Gastroesophageal sphincter (tissue), 3 donors: ENCODE measurements around the gene DYRK1A.

Experiments used
- POLR2A ChIP-seq, 2 donors: fragments of 450-650 bp; IDR thresholded peaks; one replicate each; pipeline ENCODE4 v1.6.1; 2017; ENCODE audit warnings: antibody characterized with exemption in 2 of 2, mild to moderate bottlenecking in 2 of 2, moderate library complexity in 1 of 2
- POLR2AphosphoS5 ChIP-seq: sonication (generic); formaldehyde crosslinking; IDR thresholded peaks from one replicate; pipeline ENCODE4 v1.6.1; 2017; ENCODE audit warnings: antibody characterized with exemption
- TF ChIP-seq, protein P1 (sequence below), 4 experiments: fragments of 200-600 bp in 2 of 4; fragments of 450-650 bp in 2 of 4; sonication (generic) in 1 of 4; IDR thresholded peaks; one replicate each; pipeline ENCODE4 v1.5.1; 2017 to 2019; ENCODE audit warnings: antibody characterized with exemption in 4 of 4, mild to moderate bottlenecking in 2 of 4, moderate library complexity in 2 of 4

DNA sequence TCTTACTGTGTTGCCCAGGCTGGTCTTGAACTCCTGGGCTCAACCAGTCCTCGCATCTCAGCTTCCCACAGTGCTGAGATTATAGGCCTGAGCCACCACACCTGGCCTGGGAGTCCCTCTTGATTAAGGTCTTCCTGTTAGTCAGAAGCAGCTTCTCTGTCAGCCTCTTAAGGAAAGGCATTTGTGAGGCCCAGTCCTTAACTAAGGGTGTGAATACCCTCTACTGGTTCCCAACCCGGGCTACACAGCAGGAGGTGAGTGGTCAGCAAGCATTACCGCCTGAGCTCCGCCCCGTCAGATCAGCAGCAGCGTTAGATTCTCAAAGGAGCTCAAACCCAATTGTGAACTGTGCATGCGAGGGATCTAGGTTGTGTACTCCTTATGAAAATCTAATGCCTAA is 117.2 kb downstream of the DYRK1A start:
- TF ChIP-seq, protein P1, sequence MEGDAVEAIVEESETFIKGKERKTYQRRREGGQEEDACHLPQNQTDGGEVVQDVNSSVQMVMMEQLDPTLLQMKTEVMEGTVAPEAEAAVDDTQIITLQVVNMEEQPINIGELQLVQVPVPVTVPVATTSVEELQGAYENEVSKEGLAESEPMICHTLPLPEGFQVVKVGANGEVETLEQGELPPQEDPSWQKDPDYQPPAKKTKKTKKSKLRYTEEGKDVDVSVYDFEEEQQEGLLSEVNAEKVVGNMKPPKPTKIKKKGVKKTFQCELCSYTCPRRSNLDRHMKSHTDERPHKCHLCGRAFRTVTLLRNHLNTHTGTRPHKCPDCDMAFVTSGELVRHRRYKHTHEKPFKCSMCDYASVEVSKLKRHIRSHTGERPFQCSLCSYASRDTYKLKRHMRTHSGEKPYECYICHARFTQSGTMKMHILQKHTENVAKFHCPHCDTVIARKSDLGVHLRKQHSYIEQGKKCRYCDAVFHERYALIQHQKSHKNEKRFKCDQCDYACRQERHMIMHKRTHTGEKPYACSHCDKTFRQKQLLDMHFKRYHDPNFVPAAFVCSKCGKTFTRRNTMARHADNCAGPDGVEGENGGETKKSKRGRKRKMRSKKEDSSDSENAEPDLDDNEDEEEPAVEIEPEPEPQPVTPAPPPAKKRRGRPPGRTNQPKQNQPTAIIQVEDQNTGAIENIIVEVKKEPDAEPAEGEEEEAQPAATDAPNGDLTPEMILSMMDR (IDR thresholded peaks at IDR 0.05) = no peak
- no peak for TF ChIP-seq POLR2A (IDR thresholded peaks at IDR 0.05)
- no peak for TF ChIP-seq POLR2AphosphoS5
